ENCODE data around the gene LRRN2. TPM values are rescaled to one million over a fixed set of nuclear protein-coding genes. Genes with fewer than 3 reads are reported as not detected.

LRRN2 gene
- total and polyA plus RNA-seq, 9 of the 15 experiments (the other 6 are each of a cell fraction or from before 2014, with no cell fraction given) = 0.05 TPM; not detected in 8

DNA sequence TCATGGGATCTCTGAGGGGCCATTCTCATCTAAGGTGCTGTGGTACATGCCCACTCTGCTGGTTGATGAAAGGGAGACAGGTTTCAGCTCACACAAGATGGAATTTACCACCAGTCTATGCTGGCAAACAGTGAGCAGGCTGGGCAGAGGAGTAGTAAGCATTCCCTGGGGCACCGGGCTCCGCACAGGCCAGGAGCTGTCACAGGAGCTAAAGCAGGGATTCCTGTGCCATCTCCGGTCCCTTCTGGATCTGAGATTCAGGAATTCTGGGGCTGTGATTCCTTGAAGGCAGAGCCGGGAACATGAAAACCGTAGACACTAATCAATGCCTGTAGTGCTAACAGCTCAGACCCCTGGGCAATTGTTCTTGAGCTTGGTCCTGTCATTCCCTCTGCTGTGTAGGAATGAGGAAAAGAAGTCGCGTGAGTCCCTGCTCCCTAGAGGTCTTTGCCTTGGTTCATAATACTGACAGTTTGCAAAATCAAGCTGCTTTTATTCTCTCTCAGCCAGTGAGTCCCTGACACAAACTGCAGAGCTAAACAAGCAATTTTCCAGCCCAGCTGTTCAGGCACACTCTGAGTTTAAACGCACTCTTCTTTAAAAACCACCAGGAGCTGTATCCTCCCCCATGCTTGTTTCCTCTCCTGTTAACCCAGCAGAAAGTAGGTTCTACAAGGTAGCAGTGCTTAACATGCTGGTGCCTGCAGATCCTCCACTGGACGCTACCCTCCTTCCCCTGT, 116.8 kb downstream of the LRRN2 start (continued):
- TF ChIP-seq, protein P1, sequence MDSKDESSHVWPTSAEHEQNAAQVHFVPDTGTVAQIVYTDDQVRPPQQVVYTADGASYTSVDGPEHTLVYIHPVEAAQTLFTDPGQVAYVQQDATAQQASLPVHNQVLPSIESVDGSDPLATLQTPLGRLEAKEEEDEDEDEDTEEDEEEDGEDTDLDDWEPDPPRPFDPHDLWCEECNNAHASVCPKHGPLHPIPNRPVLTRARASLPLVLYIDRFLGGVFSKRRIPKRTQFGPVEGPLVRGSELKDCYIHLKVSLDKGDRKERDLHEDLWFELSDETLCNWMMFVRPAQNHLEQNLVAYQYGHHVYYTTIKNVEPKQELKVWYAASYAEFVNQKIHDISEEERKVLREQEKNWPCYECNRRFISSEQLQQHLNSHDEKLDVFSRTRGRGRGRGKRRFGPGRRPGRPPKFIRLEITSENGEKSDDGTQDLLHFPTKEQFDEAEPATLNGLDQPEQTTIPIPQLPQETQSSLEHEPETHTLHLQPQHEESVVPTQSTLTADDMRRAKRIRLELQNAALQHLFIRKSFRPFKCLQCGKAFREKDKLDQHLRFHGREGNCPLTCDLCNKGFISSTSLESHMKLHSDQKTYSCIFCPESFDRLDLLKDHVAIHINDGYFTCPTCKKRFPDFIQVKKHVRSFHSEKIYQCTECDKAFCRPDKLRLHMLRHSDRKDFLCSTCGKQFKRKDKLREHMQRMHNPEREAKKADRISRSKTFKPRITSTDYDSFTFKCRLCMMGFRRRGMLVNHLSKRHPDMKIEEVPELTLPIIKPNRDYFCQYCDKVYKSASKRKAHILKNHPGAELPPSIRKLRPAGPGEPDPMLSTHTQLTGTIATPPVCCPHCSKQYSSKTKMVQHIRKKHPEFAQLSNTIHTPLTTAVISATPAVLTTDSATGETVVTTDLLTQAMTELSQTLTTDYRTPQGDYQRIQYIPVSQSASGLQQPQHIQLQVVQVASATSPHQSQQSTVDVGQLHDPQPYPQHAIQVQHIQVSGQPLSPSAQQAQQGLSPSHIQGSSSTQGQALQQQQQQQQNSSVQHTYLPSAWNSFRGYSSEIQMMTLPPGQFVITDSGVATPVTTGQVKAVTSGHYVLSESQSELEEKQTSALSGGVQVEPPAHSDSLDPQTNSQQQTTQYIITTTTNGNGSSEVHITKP (IDR thresholded peaks at IDR 0.05; ENCODE audit: partially characterized antibody) = no peak
- TF ChIP-seq NFATC3 (IDR thresholded peaks at IDR 0.05) (no peak), MCM3 (IDR thresholded peaks at IDR 0.05) (no peak), BRD4 (IDR thresholded peaks at IDR 0.05) (no peak), HDAC3 (IDR thresholded peaks at IDR 0.05; ENCODE audit: borderline replicate concordance, partially characterized antibody) (no peak), SP2 (IDR thresholded peaks at IDR 0.05; ENCODE audit: extremely low read depth, low read depth, low read length, poor library complexity, severe bottlenecking) (no peak), ZNF140 (CRISPR knock-in tag; IDR thresholded peaks at IDR 0.05) (no peak), SMARCE1 (IDR thresholded peaks at IDR 0.05) (no peak), FOSL1 (tag; conservative IDR thresholded peaks at IDR 0.05) (no peak), GABPA (tag; conservative IDR thresholded peaks at IDR 0.05; ENCODE audit: low read depth) (no peak), STAT5B (CRISPR knock-in tag; IDR thresholded peaks at IDR 0.05) (no peak), ELF1 (tag; IDR thresholded peaks at IDR 0.05) (no peak)
- TF ChIP-seq, protein P2, sequence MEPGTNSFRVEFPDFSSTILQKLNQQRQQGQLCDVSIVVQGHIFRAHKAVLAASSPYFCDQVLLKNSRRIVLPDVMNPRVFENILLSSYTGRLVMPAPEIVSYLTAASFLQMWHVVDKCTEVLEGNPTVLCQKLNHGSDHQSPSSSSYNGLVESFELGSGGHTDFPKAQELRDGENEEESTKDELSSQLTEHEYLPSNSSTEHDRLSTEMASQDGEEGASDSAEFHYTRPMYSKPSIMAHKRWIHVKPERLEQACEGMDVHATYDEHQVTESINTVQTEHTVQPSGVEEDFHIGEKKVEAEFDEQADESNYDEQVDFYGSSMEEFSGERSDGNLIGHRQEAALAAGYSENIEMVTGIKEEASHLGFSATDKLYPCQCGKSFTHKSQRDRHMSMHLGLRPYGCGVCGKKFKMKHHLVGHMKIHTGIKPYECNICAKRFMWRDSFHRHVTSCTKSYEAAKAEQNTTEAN (CRISPR knock-in tag; IDR thresholded peaks at IDR 0.05) = no peak
- TF ChIP-seq, protein P3, sequence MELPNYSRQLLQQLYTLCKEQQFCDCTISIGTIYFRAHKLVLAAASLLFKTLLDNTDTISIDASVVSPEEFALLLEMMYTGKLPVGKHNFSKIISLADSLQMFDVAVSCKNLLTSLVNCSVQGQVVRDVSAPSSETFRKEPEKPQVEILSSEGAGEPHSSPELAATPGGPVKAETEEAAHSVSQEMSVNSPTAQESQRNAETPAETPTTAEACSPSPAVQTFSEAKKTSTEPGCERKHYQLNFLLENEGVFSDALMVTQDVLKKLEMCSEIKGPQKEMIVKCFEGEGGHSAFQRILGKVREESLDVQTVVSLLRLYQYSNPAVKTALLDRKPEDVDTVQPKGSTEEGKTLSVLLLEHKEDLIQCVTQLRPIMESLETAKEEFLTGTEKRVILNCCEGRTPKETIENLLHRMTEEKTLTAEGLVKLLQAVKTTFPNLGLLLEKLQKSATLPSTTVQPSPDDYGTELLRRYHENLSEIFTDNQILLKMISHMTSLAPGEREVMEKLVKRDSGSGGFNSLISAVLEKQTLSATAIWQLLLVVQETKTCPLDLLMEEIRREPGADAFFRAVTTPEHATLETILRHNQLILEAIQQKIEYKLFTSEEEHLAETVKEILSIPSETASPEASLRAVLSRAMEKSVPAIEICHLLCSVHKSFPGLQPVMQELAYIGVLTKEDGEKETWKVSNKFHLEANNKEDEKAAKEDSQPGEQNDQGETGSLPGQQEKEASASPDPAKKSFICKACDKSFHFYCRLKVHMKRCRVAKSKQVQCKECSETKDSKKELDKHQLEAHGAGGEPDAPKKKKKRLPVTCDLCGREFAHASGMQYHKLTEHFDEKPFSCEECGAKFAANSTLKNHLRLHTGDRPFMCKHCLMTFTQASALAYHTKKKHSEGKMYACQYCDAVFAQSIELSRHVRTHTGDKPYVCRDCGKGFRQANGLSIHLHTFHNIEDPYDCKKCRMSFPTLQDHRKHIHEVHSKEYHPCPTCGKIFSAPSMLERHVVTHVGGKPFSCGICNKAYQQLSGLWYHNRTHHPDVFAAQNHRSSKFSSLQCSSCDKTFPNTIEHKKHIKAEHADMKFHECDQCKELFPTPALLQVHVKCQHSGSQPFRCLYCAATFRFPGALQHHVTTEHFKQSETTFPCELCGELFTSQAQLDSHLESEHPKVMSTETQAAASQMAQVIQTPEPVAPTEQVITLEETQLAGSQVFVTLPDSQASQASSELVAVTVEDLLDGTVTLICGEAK (IDR thresholded peaks at IDR 0.05) = no peak
- TF ChIP-seq, protein P3 (CRISPR knock-in tag; IDR thresholded peaks at IDR 0.05) = no peak

All from K562 (cell line).